SK-MEL-5 (cell line): ENCODE results near the gene RPS27L. TPM values are rescaled to one million over a fixed set of nuclear protein-coding genes. Genes with fewer than 3 reads are reported as not detected.
"Not testable (repeated sequence)": the region's sequence is repeated elsewhere in the genome, so short reads cannot be mapped to it uniquely, and the experiment has no call there.

ENCODE experiments used
- DNase-seq: peaks from one replicate; pipeline ENCODE4 v3.0.0-alpha.2; 2016; ENCODE audit warnings: low read depth, low spot score
- in situ Hi-C: cut with HindIII; loops from 2 replicates; pipeline ENCODE4 v1.10.0; 2016; ENCODE audit warnings: low sequenced_read_pairs, high pct_unique_total_duplicates, low pct_unique_long_range_greater_than_20kb
- total RNA-seq: library from RNA; depleted of rRNA; stranded (reverse); fragments of >200 nt; shearing (Covaris generic); gene quantifications from 2 replicates; pipeline ENCODE4 v1.2.3, GENCODE V29; 2014; rRNA removed

Gene RPS27L
- total RNA-seq, 1 experiment from 2014 or later = 373 TPM

DNA sequence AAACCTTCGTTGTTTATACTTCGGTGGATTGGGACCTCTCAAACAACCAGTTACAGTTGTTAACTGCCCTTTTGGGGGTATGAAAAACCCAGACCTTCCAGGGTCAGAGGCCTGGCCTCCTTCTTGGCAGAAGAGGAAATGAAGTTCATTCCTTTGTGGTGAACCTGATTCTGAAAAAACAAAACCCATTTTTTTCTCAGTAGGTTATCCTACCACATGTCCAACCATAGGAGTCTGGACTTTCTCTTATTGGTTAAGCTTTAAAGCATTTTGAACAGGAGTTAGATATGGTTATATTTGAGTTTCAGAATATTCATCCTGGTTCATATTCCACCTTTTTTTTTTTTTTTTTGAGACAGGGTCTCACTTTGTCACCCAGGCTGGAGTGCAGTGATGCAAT, 42.8 kb downstream of the RPS27L start:
- in situ Hi-C loops = no loop called here
- DNase-seq = no peak

DNA sequence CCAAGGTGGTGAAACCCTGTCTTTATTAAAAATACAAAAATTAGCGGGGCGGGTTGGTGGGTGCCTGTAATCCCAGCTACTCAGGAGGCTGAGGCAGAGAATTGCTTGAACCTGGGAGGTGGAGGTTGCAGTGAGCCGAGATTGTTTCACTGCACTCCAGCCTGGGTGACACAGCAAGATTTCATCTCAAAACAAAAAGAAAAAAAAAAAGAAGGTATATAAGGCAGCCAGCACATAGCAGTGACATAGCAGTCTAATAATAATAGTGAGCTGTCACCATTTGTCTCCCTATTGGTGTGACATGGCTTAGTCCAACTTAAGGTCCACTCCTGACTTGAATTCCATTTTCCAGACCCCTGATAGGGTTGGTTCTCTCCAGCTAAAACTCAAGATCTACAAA, 44.4 kb downstream of the RPS27L start:
- DNase-seq = no peak
- in situ Hi-C loops = no loop called here

DNA sequence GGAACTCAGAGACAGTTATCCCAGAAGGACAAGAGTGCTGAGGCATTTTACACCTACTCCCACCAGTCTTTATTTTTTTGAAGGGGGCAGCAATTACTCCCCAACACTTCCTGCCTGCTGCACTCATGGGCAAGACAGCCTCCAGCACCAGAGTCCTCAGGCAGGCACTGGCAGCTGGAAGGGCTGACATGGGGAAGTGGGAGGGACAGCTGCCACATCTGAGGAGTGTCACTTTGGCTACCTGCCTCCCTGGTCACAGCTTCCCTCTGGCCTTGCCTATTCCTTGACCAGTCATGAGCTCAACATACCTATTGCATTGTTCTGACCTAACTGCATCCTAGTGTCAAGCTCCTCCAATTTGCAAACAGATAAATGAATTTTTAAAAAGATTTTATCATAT, 45.8 kb downstream of the RPS27L start:
- in situ Hi-C loops = no loop called here
- DNase-seq = no peak

DNA sequence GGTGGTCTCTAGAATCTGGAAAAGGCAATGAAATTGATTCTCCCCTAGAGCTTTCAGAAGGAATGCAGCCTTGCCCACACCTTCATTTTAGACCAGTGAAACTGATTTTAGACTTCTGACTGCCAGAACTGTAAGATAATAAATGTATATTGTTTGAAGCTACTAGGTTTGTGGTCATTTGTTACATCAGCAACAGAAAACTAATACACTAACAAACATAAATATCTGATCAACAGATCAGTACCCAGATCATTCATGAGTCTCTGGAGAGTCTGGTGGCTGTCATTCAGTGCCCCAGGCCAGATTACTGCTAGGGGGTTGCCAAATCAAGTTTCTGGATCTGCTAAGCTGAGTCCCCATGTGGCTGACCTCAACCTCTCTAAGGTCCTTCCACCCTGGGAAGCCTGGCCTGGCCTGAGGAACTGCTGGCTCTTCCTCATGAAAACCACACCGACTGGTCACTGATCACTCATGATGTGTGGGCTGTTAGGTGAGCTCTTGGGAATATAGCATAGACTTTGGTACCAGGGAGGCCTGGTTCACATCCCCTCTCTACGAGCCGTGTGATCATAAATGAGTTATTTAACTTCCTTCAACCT, 46.8 kb downstream of the RPS27L start:
- in situ Hi-C loops = no loop called here
- DNase-seq = no peak

DNA sequence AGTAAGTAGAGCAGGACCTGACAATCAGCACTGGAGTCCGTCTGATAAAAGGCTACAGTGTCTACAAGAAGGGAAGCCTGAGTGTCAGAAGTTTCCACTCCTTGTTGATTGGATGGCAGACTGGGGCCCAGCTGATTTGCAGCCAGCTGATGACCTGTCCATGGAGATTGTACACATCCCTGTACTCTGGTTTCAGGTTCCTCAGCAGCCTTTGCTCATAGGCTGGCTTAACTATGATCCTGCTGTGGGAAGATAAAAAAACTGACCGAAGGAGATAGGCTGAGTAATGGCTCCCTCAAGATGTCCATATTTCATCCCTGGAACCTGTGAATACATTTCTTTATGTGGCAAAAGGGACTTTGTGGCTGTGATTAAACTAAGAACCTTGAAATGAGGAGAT, 47.4 kb downstream of the RPS27L start:
- in situ Hi-C loops = no loop called here
- no peak for DNase-seq

DNA sequence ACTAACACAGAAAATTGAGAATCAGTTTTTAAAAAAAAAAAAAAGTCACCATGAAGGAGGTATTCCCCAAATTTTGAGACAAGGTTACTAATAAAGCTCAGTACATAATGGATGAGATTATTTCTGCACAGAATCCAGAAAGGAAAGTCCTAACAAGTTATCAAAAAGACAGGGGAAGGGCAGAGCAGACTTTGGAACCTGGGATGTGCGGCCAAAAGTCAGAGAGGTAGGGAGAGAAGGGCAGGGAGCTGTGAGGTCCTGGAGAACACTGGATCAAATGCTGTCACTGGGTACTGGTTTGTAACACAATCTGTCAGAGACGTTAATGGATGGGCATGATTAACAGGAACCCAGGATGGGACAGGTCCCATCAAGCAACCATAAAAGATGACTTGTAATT, 47.8 kb downstream of the RPS27L start:
- no peak for DNase-seq
- in situ Hi-C loops = no loop called here

DNA sequence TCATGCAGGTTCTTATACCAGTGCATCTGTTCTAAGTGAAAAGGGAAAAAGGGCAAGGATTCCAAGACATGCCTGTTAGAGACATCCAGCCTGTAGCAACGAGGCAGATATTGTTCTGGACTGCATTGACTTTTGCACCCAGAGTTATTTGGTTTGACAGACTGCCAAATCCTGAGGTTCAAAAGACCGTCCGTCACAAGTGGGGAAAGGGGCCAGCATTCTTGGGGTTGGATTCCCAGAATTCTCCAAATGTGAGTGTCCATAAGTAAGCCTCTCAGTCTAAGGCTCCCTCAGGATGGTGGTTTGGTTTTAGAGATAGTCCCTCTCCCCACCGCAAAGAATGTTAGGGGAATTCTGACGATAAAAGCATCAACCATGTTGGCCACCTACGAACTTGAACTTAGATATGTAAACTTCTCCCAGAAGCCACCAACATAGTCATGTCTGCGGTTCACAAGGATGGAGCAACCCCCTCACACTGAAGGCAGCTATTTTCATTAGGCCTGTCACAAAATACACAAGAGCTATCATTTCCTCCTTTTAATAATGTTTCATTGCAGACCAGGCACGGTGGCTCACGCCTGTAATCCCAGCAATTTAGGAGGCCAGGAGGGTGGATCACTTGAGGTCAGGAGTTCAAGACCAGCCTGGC, 49.3 kb downstream of the RPS27L start:
- DNase-seq = no peak
- in situ Hi-C loops = no loop called here

DNA sequence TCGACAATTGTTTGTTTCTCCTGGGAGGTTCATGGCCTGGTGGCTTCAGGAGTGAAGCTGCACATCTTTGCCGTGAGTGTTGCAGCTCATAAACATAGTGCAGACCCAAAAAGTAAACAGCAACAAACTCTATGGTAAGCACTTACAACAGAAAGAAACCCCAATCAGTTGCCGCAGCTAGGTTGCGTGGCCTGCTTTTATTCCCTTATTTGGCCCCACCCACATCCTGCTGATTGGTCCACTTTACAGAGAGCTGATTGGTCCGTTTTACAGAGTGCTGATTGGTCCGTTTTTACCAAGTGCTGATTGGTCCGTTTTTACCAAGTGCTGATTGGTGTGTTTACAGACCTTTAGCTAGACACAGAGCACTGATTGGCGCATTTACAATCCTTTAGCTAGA, 51.9 kb downstream of the RPS27L start:
- DNase-seq, in situ Hi-C loops: not testable (repeated sequence)

DNA sequence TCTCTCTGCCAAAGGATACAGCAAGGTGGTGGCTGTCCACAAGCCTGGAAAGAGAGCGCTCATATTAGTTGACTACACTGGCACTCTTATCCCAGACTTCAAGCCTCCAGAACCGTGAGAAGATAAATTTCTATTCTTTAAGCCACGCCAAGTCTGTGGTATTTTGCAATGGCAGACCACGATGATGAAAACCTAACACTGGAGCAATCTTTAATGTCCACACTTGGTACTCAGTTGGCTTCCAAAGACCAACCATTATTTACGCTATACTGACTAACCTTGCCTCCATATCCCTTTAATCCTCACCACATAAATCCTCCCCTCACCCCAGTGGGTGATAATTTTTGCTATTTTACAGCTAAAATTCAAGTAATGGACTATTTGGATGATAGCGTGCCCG, 52.5 kb downstream of the RPS27L start:
- in situ Hi-C loops = no loop called here
- DNase-seq = no peak

DNA sequence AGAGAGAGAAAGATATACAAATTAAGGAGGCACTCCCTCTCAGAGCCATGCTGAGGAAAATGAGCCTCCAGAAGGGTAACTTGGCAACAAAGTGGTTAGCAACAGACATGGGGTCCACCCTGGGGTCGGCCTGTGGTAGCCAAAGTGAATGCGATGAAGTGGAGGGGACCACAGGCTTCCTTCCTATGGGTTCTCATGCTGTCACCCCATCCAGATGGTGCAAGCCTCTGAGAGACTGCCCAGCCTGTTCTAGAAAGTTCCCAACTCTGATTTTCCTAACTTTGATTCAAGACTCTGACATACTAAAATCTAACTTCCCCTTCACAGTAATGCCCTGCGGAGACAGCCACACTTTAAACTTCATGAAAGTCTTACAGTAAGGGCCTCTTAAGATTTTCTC, 53.9 kb downstream of the RPS27L start:
- no peak for DNase-seq
- in situ Hi-C loops = no loop called here

DNA sequence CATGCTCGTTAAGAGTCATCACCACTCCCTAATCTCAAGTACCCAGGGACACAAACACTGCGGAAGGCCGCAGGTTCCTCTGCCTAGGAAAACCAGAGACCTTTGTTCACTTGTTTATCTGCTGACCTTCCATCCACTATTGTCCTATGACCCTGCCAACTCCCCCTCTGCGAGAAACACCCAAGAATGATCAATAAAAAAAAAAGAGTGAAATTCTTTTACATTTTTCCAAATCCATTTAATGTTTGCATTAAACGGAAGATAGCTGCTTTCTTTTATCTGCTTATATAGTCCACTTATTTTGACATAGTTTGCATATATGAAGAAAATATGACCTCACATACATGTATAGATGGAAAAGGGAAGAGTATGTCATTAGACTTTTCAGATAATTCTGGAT, 57.7 kb downstream of the RPS27L start:
- DNase-seq, in situ Hi-C loops: not testable (repeated sequence)

DNA sequence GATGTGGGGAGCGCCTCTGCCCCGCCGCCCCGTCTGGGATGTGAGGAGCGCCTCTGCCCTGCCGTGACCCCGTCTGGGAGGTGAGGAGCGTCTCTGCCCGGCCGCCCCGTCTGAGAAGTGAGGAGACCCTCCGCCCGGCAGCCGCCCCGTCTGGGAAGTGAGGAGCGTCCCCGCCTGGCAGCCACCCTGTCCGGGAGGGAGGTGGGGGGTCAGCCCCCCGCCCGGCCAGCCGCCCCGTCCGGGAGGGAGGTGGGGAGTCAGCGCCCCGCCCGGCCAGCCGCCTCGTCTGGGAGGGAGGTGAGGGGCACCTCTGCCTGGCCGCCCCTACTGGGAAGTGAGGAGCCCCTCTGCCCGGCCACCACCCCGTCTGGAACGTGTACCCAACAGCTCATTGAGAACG, 58.4 kb downstream of the RPS27L start:
- in situ Hi-C loops, DNase-seq: not testable (repeated sequence)

Other genes with a start within 250 kb of the RPS27L start
- 29.8 and 30.5 TPM in 2 replicates for gene TPM1, start 114.7 kb downstream of the RPS27L start, total RNA-seq
- 13.7 and 16.4 TPM in 2 replicates for gene LACTB, start 35.6 kb downstream of the RPS27L start, total RNA-seq
- 26.2 and 28.6 TPM in 2 replicates for gene RAB8B, start 32.1 kb upstream of the RPS27L start, total RNA-seq
- gene APH1B, start 120.1 kb upstream of the RPS27L start, total RNA-seq = 16.2 and 17.0 TPM in 2 replicates
- 17.4 and 19.2 TPM in 2 replicates for gene CA12, start 224.4 kb upstream of the RPS27L start, total RNA-seq